ENCODE results near the gene MAP7D1. TPM values are rescaled to one million over a fixed set of nuclear protein-coding genes. Genes with fewer than 3 reads are reported as not detected.
A peak's percentile ranks its signal among the peaks of the same experiment; 100 is the strongest.

The MAP7D1 gene
- total and polyA plus RNA-seq, 7 donors: 31.8 to 226 (median 104) TPM

DNA sequence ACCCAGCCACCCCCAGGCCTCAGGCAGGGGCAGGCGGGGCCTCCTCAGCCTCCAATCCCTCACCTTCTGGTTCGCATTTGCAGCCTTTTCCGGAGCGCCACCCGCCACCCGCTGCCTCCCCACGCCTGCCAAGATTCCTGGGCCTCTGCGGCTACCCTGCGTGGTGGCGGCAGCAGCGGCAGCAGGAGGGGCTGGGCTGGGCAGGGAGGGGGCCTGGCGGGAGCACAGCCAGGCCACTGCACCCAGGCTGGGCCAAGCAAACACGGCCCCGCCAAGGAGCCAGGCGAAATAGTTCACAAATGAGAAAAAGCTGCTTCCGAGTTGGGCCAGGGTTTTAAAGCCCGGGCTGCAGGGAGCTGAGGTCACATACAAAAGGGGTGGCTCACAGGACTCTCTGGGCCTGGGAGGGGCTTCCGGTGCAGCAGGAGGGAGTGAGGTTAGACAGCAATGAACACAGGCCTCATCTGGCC is 40.7 kb upstream of the MAP7D1 start:
- Histone ChIP-seq H3K36me3 (no peaks in the 10 kb centered on the region), H3K27ac (peak overlapping the region; percentile 69 to 86 (median 76)), H3K9me3 (no peaks in the 10 kb centered on the region), H3K4me1 (peaks cover 0 to 39% (median 23%) of the 10 kb centered on the region in 4 donors), H3K27me3 (no peaks in the 10 kb centered on the region), H3K4me3 (no peak overlapping the region)
- TF ChIP-seq POLR2A (IDR thresholded peaks at IDR 0.05) (no peak), EP300 (IDR thresholded peaks at IDR 0.05) (no peak), POLR2AphosphoS5 (IDR thresholded peaks at IDR 0.05) (no peak)
- TF ChIP-seq, protein P1, sequence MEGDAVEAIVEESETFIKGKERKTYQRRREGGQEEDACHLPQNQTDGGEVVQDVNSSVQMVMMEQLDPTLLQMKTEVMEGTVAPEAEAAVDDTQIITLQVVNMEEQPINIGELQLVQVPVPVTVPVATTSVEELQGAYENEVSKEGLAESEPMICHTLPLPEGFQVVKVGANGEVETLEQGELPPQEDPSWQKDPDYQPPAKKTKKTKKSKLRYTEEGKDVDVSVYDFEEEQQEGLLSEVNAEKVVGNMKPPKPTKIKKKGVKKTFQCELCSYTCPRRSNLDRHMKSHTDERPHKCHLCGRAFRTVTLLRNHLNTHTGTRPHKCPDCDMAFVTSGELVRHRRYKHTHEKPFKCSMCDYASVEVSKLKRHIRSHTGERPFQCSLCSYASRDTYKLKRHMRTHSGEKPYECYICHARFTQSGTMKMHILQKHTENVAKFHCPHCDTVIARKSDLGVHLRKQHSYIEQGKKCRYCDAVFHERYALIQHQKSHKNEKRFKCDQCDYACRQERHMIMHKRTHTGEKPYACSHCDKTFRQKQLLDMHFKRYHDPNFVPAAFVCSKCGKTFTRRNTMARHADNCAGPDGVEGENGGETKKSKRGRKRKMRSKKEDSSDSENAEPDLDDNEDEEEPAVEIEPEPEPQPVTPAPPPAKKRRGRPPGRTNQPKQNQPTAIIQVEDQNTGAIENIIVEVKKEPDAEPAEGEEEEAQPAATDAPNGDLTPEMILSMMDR (IDR thresholded peaks at IDR 0.05): no peak
- intact Hi-C loops (cut with DNase I): no loop called here
- 74 to 79% methylated on average over 18 of the region's 18 CpGs for whole genome bisulfite sequencing, 2 donors
- no peak for DNase-seq

DNA sequence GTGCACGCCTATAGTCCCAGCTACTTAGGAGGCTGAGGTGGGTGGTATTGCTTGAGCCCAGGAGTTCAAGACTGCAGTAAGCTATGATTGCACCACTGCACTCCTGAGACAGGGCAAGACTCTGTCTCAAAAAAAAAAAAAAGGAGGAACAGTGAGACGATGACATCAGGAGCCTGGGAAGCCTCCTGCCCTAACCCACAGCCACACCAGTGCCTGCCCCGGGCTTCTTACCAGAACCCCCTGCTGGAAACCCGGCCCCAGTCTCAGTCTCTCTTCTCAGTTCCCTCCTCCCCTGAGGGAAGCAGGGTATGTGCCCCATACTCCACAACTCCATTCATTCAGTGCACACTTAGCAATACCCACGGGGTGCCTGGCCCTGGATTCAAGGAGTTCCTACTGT is 40.0 kb upstream of the MAP7D1 start:
- Histone ChIP-seq H3K4me3 (no peak overlapping the region), H3K27ac (peak overlapping the region; percentile 69 to 86 (median 76)), H3K4me1 (peaks cover 0 to 39% (median 23%) of the 10 kb centered on the region in 4 donors), H3K9me3 (no peaks in the 10 kb centered on the region), H3K36me3 (no peaks in the 10 kb centered on the region), H3K27me3 (no peaks in the 10 kb centered on the region)
- DNase-seq: no peak
- 72% methylated on average over 5 of the region's 5 CpGs for WGBS, 2 donors
- intact Hi-C loops (cut with DNase I): no loop called here
- TF ChIP-seq, protein P1 (IDR thresholded peaks at IDR 0.05): no peak
- TF ChIP-seq EP300 (IDR thresholded peaks at IDR 0.05): no peak
- no peak for TF ChIP-seq POLR2AphosphoS5 (IDR thresholded peaks at IDR 0.05)
- TF ChIP-seq POLR2A (IDR thresholded peaks at IDR 0.05): no peak

DNA sequence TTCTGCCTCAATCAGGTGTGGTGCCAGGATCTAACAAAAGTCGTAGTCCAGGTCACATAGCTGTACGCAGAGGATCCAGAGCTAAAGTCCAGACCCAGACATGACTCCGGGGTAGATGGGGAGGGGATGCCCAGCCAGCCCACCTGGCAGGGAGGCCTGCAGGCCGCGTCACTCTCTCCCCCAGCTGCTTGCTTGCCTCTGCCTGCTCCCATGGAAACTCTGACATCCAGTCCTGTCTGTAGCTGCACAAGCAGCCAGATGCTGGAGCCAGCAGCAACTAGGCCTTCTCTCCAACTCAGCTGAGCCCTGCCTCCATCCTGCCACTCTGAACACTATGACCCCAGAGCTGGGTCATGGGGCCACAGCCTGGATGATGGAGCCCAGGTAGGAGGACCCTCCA is 39.1 kb upstream of the MAP7D1 start:
- TF ChIP-seq POLR2A (IDR thresholded peaks at IDR 0.05) (no peak), EP300 (IDR thresholded peaks at IDR 0.05) (no peak), POLR2AphosphoS5 (IDR thresholded peaks at IDR 0.05) (no peak)
- TF ChIP-seq, protein P1 (IDR thresholded peaks at IDR 0.05): no peak
- 87 to 92% methylated on average over 5 of the region's 5 CpGs for WGBS, 2 donors

DNA sequence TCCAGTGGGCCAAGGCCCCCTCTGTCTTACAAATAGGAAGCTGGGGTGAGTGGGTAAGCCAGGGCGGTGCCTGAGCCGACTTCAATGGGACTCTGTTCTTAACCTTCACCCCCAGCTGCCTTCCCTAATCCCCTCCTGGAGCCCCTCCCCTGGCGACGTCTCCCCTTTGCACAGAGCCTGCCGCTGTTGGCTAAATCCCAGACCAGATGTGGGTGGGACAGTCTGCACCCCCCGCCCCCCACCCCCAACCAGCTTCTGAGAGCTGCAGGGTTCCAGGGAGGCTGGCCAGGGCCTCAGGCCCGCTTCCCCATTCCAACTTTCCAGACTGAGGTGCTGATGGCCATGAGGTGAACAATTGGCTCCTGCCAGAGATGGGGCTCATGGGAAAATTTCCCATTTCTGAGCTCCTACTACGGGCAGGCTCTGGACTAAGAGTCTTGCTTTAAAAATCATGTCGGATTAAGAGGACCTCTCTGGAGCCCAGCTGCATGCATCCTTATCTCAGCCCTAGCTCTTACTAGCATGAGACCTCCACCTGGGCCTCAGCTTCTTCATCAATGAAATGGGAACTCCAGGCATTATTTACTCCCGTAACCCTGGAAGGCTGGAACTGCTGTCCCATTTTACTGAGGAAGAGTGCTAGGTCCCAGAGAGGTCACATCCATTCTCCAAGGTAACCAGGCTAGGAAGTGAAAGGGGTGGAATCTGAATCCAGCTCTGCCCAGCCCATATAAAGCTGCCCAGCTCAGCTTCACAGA is 37.3 kb upstream of the MAP7D1 start:
- peaks cover 0 to 40% (median 23%) of the 10 kb centered on the region in 4 donors for H3K4me1 ChIP-seq
- H3K27ac ChIP-seq: peak overlapping the region in 2 of 4 donors; percentile 48 to 72
- no peak for TF ChIP-seq EP300 (IDR thresholded peaks at IDR 0.05)
- no peak for TF ChIP-seq POLR2AphosphoS5 (IDR thresholded peaks at IDR 0.05)
- no peak for TF ChIP-seq POLR2A (IDR thresholded peaks at IDR 0.05)
- TF ChIP-seq, protein P1 (IDR thresholded peaks at IDR 0.05): no peak
- 76 to 79% methylated on average over 10 of the region's 10 CpGs for WGBS, 2 donors
- no peaks in the 10 kb centered on the region for H3K9me3 ChIP-seq
- no peaks in the 10 kb centered on the region for H3K36me3 ChIP-seq
- no peaks in the 10 kb centered on the region for H3K27me3 ChIP-seq
- DNase-seq: no peak
- intact Hi-C loops (cut with DNase I): no loop called here
- H3K4me3 ChIP-seq: no peak overlapping the region

More for the DNA sequence above, 39.1 kb upstream of the MAP7D1 start:
- Histone ChIP-seq H3K4me1 (peaks cover 0 to 39% (median 23%) of the 10 kb centered on the region in 4 donors), H3K36me3 (no peaks in the 10 kb centered on the region), H3K27me3 (no peaks in the 10 kb centered on the region), H3K4me3 (no peak overlapping the region), H3K9me3 (no peaks in the 10 kb centered on the region), H3K27ac (peak overlapping the region in 2 of 4 donors; percentile 72 to 86)
- intact Hi-C loops (cut with DNase I): no loop called here
- no peak for DNase-seq
